Hippocampal formation (tissue), 2 donors: ENCODE data around the gene FAM184A.
"Not testable (repeated sequence)": the region's sequence is repeated elsewhere in the genome, so short reads cannot be mapped to it uniquely, and the experiment has no call there.

Experiments used
- DNase-seq, 2 donors: peaks; one replicate each; lab custom pipeline; 2025; lab: John Stamatoyannopoulos, UW

The FAM184A gene

DNA sequence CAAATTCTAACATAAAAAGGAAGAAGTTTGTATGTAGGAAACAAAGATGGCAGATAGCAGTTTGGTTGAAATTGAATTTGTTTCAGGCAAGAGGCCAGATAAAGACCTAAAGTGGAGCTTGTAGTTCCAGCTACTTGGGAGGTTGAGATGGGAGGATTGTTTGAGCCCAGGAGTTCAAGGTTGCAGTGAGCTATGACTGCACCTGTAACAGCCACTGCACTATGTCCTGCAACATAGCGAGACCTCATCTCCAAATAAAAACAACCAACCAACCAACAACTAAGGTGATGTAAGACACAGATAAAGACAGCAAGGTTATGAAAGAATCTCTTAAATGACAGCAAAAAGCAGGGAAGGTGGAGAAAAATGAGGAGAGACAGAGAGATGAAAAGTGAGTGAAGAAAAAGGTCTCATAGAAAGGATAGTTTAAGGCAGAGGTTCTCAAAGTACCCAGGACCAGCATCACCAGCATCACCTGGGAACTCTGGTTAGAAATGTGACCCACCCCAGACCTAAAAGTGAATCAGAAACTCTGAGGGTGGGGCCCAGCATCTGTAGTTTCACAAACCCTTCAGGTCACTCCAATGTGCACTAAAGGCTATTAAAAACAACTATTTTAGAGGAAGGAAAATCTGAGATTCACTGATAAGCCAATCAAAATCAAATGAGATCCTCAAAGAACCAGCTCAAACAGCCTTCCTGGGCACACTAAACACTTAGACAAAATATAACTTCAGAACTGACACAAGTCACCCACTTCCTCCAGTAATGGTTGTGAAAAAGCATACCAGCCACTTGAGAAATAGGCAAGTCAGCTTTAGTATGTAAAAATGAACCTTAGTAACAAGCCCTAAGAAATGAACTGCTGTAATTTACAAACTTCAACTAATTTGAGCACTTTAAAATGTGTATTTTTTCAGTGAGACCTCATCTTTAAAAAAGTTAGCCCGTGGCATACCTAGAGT is 57.6 kb downstream of the FAM184A start:
- DNase-seq, result no peak

DNA sequence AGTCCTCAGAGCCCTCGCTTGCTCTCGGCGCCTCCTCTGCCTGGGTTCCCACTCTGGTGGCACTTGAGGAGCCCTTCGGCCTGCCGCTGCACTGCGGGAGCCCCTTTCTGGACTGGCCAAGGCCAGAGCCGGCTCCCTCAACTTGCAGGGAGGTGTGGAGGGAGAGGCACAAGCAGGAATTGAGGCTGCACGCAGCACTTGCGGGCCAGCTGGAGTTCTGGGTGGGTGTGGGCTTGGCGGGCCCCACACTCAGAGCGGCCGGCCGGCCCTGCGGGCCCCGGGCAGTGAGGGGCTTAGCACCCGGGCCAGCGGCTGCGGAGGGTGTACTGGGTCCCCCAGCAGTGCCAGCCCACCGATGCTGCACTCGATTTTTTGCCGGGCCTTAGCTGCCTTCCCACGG is 63.3 kb downstream of the FAM184A start:
- not testable (repeated sequence) for DNase-seq

DNA sequence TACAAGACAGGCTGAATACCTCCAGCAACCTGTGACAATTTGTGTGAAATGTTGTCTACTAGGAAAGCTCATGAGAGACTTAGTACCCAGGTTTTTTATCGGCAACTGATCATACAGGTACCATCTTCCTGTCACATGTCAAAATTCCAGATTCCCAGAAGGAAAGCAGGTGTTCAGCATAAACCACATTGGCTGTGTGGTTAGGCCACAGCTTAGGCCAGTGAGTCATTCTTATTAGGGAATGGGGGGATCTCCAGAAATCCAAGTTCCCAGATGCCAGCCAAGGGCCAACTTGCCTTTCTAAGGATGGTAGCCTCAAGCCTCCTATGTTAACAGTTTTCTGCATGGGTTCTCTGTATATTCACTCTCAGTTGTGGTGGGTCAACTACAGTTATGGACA is 65.9 kb downstream of the FAM184A start:
- no peak for DNase-seq

DNA sequence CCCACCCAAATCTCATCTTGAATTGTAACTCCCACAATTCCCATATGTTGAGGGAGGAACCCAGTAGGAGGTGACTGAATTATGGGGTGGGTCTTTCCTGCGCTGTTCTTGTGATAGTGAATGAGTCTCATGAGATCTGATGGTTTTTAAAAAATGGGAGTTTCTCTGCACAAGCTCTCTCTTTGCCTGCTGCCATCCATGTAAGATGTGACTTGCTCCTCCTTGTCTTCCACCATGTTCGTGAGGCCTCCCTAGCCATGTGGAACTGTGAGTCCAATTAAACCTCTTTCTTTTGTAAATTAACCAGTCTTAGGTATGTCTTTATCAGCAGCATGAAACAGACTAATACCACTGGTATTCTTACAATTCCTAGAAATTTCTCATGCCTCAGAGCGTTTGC is 69.2 kb downstream of the FAM184A start:
- DNase-seq, result not testable (repeated sequence)

DNA sequence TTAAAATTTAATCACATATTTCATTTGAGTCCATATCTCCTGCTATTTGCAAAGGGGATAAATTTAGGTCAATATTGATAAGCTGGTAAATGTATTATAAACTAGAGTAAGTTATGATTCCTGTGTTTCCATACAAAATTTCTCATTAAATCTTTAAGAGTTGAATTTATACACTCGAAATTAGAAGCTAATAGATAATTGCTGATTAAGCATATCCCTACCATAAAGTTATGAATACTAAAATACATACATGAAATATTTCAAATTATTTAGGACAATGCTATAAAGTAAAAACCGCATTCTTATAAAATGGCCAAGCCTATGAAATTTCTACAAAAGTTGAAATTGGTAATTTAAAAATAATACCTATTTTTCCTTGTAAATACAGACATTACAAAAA is 71.5 kb downstream of the FAM184A start:
- DNase-seq, result no peak

DNA sequence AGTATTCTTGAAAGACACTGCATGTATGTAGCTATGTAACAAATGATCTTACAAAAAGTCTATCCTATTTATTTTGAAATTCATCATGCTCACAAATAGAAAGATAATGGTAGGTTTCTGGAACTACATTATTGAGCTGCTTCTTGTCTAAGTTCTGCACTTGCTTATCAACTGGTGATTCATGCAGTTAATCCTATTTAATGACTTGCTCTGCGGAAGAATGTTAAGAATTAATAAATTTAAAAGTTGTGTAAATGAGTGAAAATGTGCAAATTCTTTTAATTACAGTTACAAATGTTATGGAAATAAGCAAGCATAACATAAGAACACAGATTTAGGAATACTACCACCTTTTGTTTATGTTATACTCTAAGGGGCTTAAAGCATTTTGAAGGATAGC is 76.4 kb downstream of the FAM184A start:
- no peak for DNase-seq

DNA sequence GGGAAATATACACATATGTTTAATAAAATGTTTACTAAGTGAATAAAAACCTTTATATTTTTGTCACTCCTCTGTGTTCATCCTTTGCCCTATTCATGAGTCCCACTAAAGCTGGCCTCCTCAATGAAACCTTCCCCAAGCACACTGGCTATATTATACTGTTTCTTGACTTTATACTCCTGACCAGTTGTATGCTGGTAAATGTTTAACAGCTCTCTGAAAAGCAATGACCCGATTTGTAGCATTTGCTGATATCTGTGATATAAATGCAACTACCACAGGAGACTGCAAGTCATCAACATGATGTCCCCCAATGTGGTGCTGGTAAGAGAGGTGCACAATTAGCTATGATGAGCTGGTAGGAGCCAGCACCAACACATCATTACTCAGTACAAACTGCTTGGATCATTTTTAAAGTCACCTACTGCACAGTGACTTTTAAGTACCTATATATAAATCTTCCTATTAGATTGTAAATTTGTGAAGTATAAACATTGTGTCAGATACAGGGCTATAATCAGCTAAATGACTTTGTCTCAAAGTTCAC is 78.9 kb downstream of the FAM184A start:
- no peak for DNase-seq

DNA sequence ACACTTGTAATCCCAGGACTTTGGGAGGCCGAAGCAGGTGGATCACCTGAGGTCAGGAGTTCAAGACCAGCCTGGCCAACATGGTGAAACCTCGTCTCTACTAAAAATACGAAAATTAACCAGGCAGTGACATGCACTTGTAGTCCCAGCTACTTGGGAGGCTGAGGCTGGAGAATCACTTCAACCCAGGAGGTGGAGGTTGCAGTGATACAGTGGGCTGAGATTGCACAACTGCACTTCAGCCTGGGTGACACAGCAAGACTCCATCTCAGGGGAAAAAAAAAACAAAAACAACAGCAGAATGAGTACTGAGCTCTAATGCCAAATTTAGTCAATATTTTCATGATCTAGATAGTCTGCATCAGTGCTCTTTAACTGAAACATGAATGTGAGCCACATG is 81.0 kb downstream of the FAM184A start:
- not testable (repeated sequence) for DNase-seq

DNA sequence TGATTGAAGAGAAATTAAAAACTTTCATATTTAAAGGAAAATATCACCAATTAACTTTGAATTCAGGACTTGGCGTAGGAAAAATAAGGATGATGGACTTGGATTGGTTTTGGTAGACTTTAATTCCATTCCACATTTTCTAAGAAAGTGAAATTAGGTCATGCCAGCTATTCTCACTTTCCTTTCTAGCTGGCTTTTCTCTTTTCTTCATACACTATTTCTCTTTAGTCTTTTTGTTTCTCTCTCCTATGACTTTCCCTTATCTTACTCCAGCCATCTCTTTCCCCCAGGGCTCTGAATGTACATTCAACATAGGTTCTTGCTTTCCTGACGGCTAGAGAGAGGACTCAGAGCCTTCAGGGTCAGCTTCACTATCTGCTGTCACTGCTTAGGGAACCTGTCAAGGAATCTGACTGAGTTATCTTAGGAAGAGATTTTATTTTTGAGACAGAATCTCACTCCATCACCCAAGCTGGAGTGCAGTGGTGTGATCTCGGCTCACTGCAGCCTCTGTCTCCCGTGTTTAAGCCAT is 82.1 kb downstream of the FAM184A start:
- DNase-seq, result no peak

DNA sequence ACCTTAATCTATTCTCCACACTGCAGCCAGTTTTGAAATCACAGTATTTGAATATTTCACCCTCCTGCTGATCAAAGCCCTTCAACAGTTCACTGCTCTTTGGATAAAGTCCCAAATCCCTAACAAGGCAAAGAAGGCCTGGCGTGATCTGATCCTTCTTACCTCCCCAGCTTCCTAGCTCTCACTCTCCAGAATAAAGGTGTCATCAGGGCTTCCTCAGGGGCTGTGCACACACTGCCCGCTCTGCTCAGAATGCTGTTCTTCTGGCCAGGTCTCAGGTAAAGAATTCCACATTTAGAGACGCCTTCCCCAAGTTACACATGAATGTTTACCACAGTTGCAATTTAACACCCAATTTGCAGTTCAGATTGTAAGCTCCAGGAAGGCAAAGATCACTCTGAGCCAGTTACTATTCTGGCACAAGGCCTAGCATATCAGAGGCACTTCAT is 84.6 kb downstream of the FAM184A start:
- DNase-seq, result no peak

DNA sequence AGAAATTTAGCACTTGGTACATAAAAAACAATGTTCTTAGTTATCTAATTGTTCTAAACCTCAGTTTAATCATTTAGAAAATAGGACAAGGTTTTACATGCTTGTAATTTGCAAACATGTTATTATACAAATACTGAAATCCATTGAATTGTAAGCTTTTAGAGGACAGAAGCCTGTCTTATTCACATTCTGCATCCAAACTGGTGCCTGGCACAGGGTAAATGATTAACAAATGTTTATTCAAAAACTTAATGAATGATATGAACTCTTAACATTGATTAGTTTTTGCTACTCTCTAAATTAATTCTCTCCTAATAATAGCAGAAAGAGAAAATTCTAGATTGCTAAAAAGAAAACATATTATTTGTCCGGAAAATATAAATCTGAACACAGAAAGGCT is 85.1 kb downstream of the FAM184A start:
- no peak for DNase-seq

DNA sequence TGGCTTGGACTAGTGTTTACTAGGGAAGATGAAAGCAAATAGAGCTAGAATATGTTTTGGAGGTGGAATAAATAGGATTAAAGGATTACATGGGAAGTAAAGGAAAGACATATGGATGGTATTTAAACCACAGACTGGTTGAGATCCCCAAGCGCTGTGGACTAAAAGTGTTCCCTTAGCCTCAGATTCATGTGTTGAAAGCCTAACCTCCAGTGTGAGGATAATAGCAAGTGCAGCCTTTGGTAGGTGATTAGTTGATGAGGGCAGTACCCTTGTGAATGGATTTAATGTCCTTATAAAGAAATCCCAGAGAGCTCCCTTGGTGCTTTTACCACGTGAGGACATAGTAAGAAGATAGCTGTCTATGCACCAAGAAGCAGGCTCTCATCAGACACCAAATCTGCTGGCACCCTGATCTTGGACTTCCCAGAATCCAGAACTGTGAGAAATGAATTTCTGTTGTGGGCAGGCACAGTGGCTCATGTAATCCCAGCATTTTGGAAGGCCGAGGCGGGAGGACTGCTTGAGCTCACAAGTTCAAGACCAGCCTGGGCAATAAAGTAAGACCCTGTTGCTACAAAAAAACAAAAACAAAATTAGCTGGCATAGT is 86.2 kb downstream of the FAM184A start:
- no peak for DNase-seq

DNA sequence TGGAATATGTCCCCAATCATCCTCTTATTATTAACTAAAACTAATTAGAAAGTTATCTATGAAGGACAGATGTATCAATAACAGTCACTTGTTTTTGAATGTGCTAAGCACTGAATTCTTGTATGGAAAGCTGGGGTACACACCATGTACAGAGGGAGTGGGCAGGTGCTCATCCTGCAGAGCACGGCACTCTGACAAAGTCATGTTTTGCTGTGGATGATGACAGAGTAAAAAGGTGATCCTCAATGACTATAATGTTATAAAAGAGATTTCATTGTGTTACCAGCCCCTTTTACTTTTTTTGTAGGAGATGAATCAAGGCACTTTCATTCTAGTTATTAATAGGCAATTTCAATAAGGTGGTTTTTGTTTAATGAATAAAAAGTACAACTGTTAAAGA is 92.2 kb downstream of the FAM184A start:
- DNase-seq, result no peak

DNA sequence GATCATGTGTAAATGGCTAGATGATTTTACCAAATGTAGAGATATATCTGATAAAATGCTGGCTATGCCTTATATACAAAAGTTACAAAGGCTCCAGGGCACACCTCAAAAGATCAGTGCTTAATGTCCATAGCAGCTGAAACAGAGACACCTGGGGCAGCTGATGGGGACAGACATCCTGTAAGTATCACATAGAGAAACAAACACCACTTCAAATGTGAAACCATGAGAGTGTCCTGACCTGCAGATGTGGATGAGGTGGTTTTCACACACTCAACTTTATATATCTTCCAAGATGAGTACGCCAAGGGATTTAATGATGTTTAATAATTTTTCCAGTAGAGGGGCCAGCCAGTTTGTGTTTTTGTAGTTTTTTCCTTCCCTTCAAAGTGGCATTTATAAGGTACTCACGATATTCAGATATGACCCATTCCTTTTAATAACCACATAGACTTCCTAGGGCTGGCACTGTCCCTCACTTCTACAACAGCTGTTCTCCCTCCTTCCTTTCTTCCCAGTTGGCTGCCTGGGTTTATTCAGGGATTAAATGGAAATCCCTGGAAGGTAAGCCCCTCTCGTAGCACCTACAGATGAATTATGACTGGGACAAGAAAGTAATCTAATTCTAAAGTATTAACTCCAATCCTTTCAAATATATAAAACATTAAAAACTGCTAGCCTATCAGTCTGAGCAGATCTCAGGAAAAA is 93.2 kb downstream of the FAM184A start:
- no peak for DNase-seq

DNA sequence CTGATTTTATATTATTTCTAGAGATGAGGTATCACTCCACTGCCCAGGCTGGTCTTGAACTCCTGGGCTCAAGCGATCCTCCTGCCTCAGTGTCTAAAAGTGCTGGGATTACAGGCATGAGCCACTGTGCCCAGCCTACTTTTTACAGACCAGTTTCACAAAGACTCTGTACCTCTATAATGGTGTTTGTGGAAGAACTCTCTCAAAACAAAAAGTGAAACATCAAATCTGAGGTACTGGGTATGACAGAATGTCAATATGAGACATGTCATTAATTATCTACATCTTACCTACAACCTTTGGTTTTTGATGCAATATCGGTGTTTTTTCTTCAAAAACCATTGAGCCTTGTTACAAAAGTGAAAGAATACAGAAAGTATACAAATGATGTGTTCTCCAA is 94.1 kb downstream of the FAM184A start:
- no peak for DNase-seq

DNA sequence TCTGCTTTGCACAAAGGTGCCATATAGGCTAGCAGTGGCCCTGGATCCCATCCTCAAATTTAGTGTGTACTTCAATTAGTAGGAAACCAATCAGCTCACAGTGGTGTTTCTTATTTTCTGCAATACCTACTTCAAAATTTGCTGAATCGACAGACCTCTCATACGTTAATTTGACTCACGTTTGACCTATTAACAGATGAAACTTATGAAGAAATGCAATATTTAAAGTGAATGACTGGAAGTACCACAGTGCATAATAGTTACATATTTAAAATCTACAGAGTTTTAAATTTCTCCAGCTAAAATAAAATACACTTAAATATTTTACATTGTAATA is 95.9 kb downstream of the FAM184A start:
- no peak for DNase-seq

DNA sequence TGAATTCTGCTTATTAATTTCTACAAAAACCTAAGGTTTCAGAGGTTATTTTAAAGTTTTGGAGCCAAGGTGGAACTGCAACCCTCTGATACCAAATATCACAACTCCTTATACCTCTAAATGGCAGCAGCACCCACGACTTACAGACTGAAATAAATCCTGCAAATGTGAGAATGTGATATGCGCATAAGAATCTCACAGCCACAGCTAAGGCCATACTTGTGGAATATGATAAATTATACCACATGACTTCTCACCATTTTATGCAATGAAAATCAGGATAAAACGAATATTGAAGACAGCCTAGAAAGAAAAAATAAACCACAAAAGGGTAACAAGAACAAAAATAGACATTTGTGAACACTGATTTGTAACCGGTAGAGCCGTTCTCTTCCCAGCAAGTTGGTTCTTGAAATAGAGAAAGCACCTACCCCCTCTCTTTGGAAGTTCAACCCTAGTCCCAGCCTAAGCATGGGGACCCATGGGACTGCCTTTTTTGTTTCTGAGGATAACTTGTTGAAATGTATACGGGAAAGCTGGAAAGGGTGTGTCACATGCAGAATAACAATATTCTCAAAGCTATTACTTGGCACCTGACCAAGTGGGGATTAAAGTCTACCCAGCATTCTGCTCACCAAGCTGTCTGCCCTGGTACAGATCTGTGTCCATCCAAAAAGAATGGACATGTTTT is 96.4 kb downstream of the FAM184A start:
- DNase-seq, result no peak

DNA sequence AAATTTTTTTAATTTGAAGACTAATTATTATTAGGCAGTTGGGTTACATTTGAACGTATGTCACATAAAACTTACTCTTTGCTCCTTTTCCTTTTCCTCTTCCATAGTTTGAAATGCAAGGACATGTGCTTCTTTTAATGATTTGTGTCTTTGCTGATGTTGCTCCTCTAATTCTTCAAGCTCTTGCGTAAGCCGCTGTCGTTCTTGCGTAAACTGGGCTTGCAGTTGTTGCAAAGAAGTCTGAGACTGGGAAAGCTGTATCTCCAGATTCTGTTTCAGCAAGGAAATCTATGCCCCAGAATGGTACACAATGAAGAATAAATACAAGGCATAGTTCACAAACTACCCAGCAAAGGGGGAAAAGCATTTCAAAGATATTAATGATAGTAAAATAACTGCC is 98.4 kb downstream of the FAM184A start:
- DNase-seq, result no peak

DNA sequence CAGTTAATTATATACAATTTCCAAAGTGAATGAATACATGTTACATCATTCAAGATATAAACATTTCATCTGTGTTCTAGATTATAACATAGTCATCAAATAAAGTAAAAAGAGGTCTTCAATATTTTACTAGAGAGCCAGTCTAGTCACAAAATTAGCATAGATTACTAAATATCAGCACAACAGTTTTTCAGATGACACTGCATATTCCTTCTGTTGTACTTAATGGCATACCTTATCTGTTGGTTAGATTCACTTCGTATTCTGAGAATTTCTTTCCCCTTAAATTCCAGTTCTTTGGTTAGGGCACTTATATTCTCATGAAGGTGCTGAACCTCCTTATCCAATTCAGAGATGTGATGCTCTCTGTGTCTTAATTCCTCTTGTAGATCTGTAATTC is 103.7 kb downstream of the FAM184A start:
- DNase-seq, result no peak

DNA sequence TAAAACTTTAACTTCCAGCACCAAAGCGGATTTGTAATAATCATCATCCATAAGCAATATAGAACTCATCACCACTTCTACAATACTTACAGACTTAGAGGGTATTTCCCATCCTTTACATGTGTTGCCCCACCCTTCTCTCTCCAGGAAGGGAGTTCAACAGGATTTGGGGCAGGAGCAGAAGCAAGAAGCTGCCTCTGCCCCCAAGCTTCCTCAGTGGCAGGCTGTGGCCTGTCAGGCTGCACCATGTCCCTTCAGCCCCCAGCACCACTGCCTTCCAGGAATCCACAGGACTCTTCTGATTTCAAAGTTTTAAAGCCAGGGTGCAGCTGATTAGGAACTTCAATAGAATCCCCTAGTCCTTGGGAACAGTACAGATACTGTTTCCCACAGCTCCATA is 106.8 kb downstream of the FAM184A start:
- no peak for DNase-seq

DNA sequence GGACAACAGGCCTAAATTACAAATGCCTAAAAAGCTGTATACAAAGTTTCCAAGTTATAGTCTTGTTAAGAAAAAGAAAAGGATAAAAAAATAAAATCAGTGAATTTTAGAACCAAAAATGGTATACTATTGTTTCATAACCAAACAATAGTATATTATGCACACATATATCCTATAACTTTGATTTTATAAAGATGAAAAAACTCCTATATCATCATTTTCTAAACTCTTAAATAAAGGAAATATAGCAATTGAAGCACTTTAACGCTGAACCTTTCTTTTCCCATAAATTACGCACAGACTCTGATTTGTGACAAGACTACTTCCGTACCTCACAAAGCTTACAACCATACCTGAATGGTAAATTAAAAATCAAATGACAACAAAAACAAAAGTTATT is 107.6 kb downstream of the FAM184A start:
- no peak for DNase-seq

DNA sequence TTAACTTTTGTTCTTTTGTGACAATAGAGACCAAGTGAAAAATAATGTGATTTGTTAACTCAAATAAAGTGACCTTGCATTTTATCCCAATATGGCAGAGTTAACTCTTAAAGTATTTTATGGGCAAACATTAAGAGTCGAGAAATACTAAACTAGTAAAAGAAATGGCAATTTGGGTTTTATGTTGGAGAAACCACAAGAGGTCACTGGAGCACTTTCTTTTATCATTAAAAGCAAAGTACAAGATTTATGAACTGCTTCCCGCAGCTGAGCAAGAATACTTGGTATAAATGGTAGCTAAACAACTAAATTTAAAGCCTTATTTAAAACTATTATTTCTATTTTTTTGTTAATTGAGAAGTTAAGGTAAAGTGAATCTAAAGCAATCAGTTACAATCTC is 110.0 kb downstream of the FAM184A start:
- peak in 1 of 2 donors; percentile 66 for DNase-seq
